H9 (cell line): Measurements from ENCODE around the gene KCNE4. TPM values are rescaled to one million over a fixed set of nuclear protein-coding genes. Genes with fewer than 3 reads are reported as not detected.

Experiments
- DNase-seq: peaks from one replicate; pipeline ENCODE4 v3.0.0-alpha.2; 2017
- H2AFZ ChIP-seq: one replicate; pipeline ENCODE4 v1.6.1; 2013; ENCODE audit warnings: mild to moderate bottlenecking, low read length, control low read depth, moderate library complexity
- H2AK5ac ChIP-seq: 2 replicates; pipeline ENCODE4 v1.6.1; 2013; ENCODE audit warnings: low read length, control low read depth, mixed read lengths; ENCODE audit not compliant: insufficient read length
- H2BK120ac ChIP-seq: one replicate; pipeline ENCODE4 v1.6.1; 2013; ENCODE audit warnings: low read depth, mild to moderate bottlenecking, low read length, control low read depth, inconsistent platforms; ENCODE audit not compliant: poor library complexity, severe bottlenecking
- H2BK12ac ChIP-seq: 2 replicates; pipeline ENCODE4 v1.6.1; 2013; ENCODE audit warnings: low read length, control low read depth, mixed read lengths, low read depth; ENCODE audit not compliant: insufficient read length
- H2BK15ac ChIP-seq: 2 replicates; pipeline ENCODE4 v1.6.1; 2013; ENCODE audit warnings: low read depth, low read length, control low read depth
- H2BK20ac ChIP-seq: one replicate; pipeline ENCODE4 v1.6.1; 2013; ENCODE audit warnings: low read depth, mild to moderate bottlenecking, low read length, control low read depth, inconsistent platforms; ENCODE audit not compliant: poor library complexity, severe bottlenecking
- H2BK5ac ChIP-seq: 2 replicates; pipeline ENCODE4 v1.6.1; 2013; ENCODE audit warnings: low read length, control low read depth, mixed read lengths; ENCODE audit not compliant: insufficient read length
- H3K14ac ChIP-seq: 2 replicates; pipeline ENCODE4 v1.6.1; 2013; ENCODE audit warnings: low read length, control low read depth; ENCODE audit not compliant: insufficient read depth
- H3K18ac ChIP-seq: 2 replicates; pipeline ENCODE4 v1.6.1; 2013; ENCODE audit warnings: low read depth, mild to moderate bottlenecking, mixed read lengths, low read length, control low read depth; ENCODE audit not compliant: insufficient read length
- H3K23ac ChIP-seq: 2 replicates; pipeline ENCODE4 v1.6.1; 2013; ENCODE audit warnings: low read length, control low read depth, mixed read lengths, low read depth; ENCODE audit not compliant: insufficient read length
- H3K23me2 ChIP-seq: 2 replicates; pipeline ENCODE4 v1.6.1; 2013; ENCODE audit warnings: low read depth, mild to moderate bottlenecking, mixed read lengths, low read length, control low read depth; ENCODE audit not compliant: insufficient read length, poor library complexity, severe bottlenecking
- H3K27ac ChIP-seq: 2 replicates; pipeline ENCODE4 v1.5.1; 2013; ENCODE audit warnings: low read length, control low read depth, mixed read lengths, low read depth; ENCODE audit not compliant: insufficient read length
- H3K27me3 ChIP-seq: 2 replicates; pipeline ENCODE4 v1.6.1; 2013; ENCODE audit warnings: low read length, control low read depth, inconsistent platforms; ENCODE audit not compliant: insufficient read depth
- H3K4ac ChIP-seq: 2 replicates; pipeline ENCODE4 v1.6.1; 2013; ENCODE audit warnings: low read depth, mild to moderate bottlenecking, control low read depth, inconsistent platforms, low read length, moderate library complexity
- H3K4me1 ChIP-seq: 2 replicates; pipeline ENCODE4 v1.6.1; 2013; ENCODE audit warnings: low read length, control low read depth, inconsistent platforms; ENCODE audit not compliant: insufficient read depth
- H3K4me2 ChIP-seq: 2 replicates; pipeline ENCODE4 v1.6.1; 2013; ENCODE audit warnings: low read length, control low read depth, mixed read lengths; ENCODE audit not compliant: insufficient read length, insufficient read depth
- H3K56ac ChIP-seq: 2 replicates; pipeline ENCODE4 v1.6.1; 2013; ENCODE audit warnings: low read depth, mild to moderate bottlenecking, mixed read lengths, low read length, control low read depth; ENCODE audit not compliant: insufficient read length
- H3K79me1 ChIP-seq: 2 replicates; pipeline ENCODE4 v1.6.1; 2013; ENCODE audit warnings: low read depth, mild to moderate bottlenecking, moderate library complexity, low read length, control low read depth, inconsistent platforms; ENCODE audit not compliant: insufficient read depth, poor library complexity, severe bottlenecking
- H3K79me2 ChIP-seq: 2 replicates; pipeline ENCODE4 v1.6.1; 2013; ENCODE audit warnings: low read length, control low read depth, inconsistent platforms; ENCODE audit not compliant: insufficient read depth
- H3K9ac ChIP-seq: 2 replicates; pipeline ENCODE4 v1.6.1; 2013; ENCODE audit warnings: low read length, control low read depth, mixed read lengths; ENCODE audit not compliant: insufficient read length; ENCODE audit errors: extremely low read depth
- H3K9me3 ChIP-seq: one replicate; pipeline ENCODE4 v1.6.1; 2013; ENCODE audit warnings: low read depth, low read length, inconsistent platforms; ENCODE audit not compliant: control insufficient read depth
- H3T11ph ChIP-seq: one replicate; pipeline ENCODE4 v1.6.1; 2013; ENCODE audit warnings: mild to moderate bottlenecking, low read length, control low read depth, inconsistent platforms
- H4K20me1 ChIP-seq: one replicate; pipeline ENCODE4 v1.6.1; 2013; ENCODE audit not compliant: control insufficient read depth, insufficient read length, insufficient read depth
- H4K5ac ChIP-seq: 2 replicates; pipeline ENCODE4 v1.6.1; 2013; ENCODE audit warnings: low read depth, mild to moderate bottlenecking, mixed read lengths, low read length, control low read depth; ENCODE audit not compliant: insufficient read length
- H4K8ac ChIP-seq: replicated peaks from 2 replicates; pipeline ENCODE4 v1.6.1; 2013; ENCODE audit warnings: low read length, control low read depth, mixed read lengths, low read depth; ENCODE audit not compliant: insufficient read length
- H4K91ac ChIP-seq: 2 replicates; pipeline ENCODE4 v1.6.1; 2013; ENCODE audit warnings: low read depth, mild to moderate bottlenecking, moderate library complexity, mixed read lengths, low read length, control low read depth; ENCODE audit not compliant: insufficient read length
- H3K27ac Mint-ChIP-seq, 3 experiments: 2 replicates in 2 of 3; 3 replicates in 1 of 3; pipeline ENCODE4 v1.8.0; 2020 to 2021; ENCODE audit warnings: mixed read lengths in 3 of 3, mild to moderate bottlenecking in 1 of 3, moderate library complexity in 1 of 3
- H3K27me3 Mint-ChIP-seq: 2 replicates; pipeline ENCODE4 v1.8.0; 2021; ENCODE audit warnings: low read depth, mild to moderate bottlenecking, moderate library complexity, mixed read lengths
- H3K36me3 Mint-ChIP-seq, 3 experiments: 2 replicates in 2 of 3; 3 replicates in 1 of 3; pipeline ENCODE4 v1.8.0; 2020 to 2021; ENCODE audit warnings: low read depth in 3 of 3, mixed read lengths in 3 of 3; ENCODE audit not compliant: insufficient read depth in 1 of 3
- H3K4me1 Mint-ChIP-seq, 2 experiments: 2 replicates each; pipeline ENCODE4 v1.8.0; 2020; ENCODE audit warnings: mixed read lengths in 2 of 2
- H3K4me3 Mint-ChIP-seq, 2 experiments: 2 replicates in 1 of 2; 3 replicates in 1 of 2; pipeline ENCODE4 v1.8.0; 2020 to 2021; ENCODE audit warnings: mild to moderate bottlenecking in 2 of 2, mixed read lengths in 2 of 2, moderate library complexity in 1 of 2
- H3K9me3 Mint-ChIP-seq, 2 experiments: 2 replicates in 1 of 2; 3 replicates in 1 of 2; pipeline ENCODE4 v1.8.0; 2020; ENCODE audit warnings: mild to moderate bottlenecking in 2 of 2, mixed read lengths in 2 of 2, moderate library complexity in 1 of 2
- CTCF ChIP-seq: fragments of 200-600 bp; sonication (generic); conservative IDR thresholded peaks from 3 replicates; pipeline ENCODE4 v1.8.0; 2021; ENCODE audit warnings: antibody characterized with exemption, mild to moderate bottlenecking
- WGBS: extraction: QIAGEN DNeasy Blood & Tissue Kit; methylation state at CpG from one replicate; pipeline ENCODE4 v1.1.7; 2013; ENCODE audit warnings: missing lambda C conversion rate, low lambda C conversion rate, mixed read lengths; ENCODE audit not compliant: insufficient read length; ENCODE audit errors: extremely low coverage; 5-methylcytosine and 5-hydroxymethylcytosine counted together
- total RNA-seq: library from RNA; stranded (reverse); gene quantifications from 2 replicates; pipeline ENCODE4 v1.2.1, GENCODE V29; 2021

The KCNE4 gene
- total RNA-seq, 1 experiment from 2014 or later, result 0.24 TPM

GRCh38 chr2:223097888-223098383 is 45.9 kb downstream of the KCNE4 start:
- peaks cover 22 to 23% of the 10 kb centered on the region in 2 experiments for H3K4me1 Mint-ChIP-seq
- Histone ChIP-seq H4K20me1 (peaks cover 2% of the 10 kb centered on the region), H3T11ph (no peak overlapping the region), H2AFZ (no peak overlapping the region), H2BK15ac (no peak overlapping the region), H2AK5ac (no peak overlapping the region), H2BK12ac (no peak overlapping the region), H3K79me1 (no peaks in the 10 kb centered on the region), H3K23me2 (no peaks in the 10 kb centered on the region), H3K23ac (no peak overlapping the region), H3K9ac (no peak overlapping the region), H3K27me3 (no peaks in the 10 kb centered on the region), H3K56ac (no peak overlapping the region), H2BK20ac (no peak overlapping the region), H4K5ac (no peak overlapping the region), H3K9me3 (no peaks in the 10 kb centered on the region), H2BK5ac (no peak overlapping the region), H3K4me1 (peaks cover 2% of the 10 kb centered on the region; the same call in 1 of the 2 replicates), H4K91ac (no peak overlapping the region), H3K27ac (no peak overlapping the region), H3K14ac (no peak overlapping the region), H3K4ac (no peak overlapping the region), H3K4me2 (no peak overlapping the region), H4K8ac (no peak overlapping the region), H2BK120ac (no peak overlapping the region), H3K18ac (no peak overlapping the region), H3K79me2 (no peaks in the 10 kb centered on the region)
- H3K36me3 Mint-ChIP-seq, result no peaks in the 10 kb centered on the region
- no peak overlapping the region; a peak in 1 of 7 replicates for H3K27ac Mint-ChIP-seq
- H3K4me3 Mint-ChIP-seq, result no peak overlapping the region
- TF ChIP-seq CTCF, result no peak
- no peaks in the 10 kb centered on the region for H3K9me3 Mint-ChIP-seq
- no peaks in the 10 kb centered on the region; the same call in 1 of the 2 replicates for H3K27me3 Mint-ChIP-seq
- no peak for DNase-seq
- WGBS, result no CpG with 5 or more reads among the region's 6 CpGs
